T-helper 2 cell treated with Interferon-gamma antibody and Interleukin-4, amounts not matched to agents 100 ng/mL and 5 ng/mL, for 36 hours (primary cell): ENCODE data around the gene IKBKE. TPM values are rescaled to one million over a fixed set of nuclear protein-coding genes. Genes with fewer than 3 reads are reported as not detected.

Source experiments
- intact Hi-C: fragments of 100-400 bp; cut with micrococcal nuclease; formaldehyde crosslinking; loops from one replicate; pipeline ENCODE4 v1.15.1; 2023
- total RNA-seq: library from RNA; stranded (reverse); gene quantifications from 2 replicates; pipeline ENCODE4 v1.2.3, GENCODE V29; 2022

Gene IKBKE
- total RNA-seq, 1 donor from 2014 or later = 98.6 TPM

DNA sequence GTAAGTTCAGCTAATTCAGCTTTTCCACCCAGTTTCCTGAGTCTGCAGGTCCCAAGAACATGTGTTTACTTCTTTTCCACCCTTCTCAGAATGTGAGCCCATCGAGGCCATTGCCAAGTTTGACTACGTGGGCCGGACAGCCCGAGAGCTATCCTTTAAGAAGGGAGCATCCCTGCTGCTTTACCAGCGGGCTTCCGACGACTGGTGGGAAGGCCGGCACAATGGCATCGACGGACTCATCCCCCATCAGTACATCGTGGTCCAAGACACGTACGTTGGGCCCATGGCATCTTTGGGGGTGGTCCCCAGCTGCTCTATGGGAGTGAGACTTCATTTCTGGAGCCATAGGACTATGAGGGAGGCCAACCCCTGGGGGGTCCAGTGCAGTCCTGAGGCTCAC, 17.2 kb upstream of the IKBKE start:
- intact Hi-C loops = no loop called here

DNA sequence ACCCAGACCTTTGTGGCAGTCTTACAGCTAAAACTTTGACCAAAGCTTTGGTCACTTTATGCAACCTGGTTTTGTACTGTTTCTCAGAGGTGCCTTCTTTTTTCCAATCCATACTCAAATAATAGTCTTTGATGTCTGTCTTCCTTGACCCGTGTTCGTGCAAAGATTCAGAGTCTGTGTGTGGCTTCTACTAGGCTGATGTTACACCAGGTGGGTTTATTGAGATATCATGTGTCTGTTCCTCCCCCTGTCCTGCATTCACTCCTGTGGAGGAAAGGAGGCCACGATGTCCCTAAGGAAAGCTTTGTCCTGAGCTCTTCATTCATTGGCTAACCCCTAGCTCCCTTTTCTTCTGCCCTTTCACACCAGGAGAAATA, 15.0 kb upstream of the IKBKE start:
- intact Hi-C loops = no loop called here

DNA sequence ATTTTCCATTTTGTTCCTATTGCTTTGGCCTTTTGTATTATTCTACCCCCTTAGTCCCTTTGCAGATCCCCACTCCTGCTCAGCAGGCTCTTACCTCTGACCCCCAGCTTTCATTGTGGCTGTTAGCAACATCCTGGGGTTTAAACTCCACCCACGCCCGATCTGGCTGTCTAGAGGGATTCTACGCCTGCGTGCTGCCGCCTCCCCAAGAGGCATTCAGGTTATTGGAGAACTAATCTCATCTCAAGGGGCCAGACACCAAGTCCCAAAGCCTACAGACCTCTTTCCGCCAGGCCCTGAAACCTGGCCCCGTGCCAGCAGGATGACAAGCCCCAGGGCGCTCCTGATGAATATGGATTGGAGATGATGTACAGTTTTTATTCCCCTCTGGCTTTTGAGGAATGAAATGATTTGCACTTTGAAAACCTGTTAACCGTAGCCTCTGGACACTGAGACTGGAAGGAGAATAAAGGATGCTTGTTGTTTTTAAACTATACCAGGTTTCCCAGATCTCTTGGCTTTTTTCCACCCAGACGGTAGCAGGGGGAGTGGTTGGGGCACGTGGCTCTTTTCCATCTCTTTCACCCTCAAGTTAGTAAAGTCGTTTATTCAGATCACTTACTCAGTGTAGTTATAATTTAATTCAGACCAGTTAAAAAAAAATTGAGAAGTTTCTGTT, 14.5 kb upstream of the IKBKE start:
- intact Hi-C loops = no loop called here

DNA sequence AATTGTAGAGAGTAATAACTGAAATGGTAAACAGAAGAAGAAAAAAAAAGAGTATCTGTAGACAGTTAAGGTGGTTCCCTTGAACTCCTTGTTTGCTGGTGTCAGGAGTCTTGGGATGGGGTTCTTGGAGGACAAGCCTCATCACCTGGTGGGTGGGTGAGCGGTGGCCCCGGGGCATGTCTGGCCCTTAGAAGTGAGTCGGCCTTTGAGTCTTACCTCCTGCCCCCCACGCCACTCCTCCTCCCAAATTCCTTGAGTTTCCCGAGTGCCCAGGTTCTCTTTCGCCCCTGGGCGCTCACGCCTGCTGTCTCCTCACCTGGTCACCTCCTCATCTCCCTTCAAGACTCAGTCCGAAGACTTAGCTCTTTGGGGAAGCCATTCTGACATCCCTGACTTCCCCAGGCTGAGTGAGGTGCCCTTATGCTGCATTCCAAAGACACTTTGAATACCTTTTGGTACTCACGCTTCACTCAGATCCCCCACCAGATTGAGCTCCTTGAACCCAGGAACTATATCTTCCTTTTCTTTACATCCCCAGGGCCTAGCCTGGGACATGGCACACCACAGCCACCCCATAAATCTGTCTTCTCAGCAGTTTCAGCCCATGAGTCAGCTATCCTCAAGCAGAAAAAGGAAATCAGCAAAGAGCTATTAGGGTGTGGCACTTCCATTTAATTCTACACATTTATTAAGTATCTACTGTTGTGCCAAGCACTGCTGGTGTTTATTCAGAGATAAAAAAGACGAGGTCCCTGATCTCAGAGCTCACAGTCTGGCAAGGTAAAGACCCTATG, 13.5 kb upstream of the IKBKE start:
- intact Hi-C loops = no loop called here

DNA sequence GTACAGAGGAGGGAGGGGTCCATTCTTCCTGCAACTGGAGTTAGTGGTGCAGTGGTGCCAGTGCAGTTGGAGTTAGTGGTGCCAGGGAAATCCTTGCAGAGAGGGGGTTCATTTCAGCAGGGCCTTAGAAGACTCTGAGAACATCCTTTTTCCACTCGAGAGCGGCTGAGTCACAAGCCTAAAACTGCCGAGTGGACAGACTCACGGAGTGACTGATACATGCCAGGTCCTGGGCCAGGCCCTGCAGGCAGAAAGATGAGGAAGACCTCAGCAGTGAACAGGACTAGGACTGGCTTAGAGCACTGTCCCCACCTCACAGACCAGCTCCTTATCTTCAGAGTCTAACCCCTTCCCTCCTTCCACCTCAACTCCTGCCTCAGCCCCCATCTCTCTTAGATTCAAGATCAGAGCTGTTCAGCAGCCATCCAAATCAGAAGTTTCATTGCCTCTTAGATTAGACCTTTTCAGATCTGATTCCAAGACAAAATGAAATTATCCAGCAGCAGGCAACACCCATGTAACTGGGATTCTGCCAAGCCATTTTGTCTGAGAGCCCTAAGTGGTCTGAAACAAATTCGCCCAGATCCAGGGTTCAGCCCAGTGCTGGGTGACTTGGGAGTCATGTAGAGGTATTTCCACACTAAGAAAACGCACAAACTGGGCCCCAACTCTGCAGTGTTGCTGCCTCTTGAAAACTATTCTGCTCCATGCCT, 12.7 kb upstream of the IKBKE start:
- intact Hi-C loops = no loop called here

DNA sequence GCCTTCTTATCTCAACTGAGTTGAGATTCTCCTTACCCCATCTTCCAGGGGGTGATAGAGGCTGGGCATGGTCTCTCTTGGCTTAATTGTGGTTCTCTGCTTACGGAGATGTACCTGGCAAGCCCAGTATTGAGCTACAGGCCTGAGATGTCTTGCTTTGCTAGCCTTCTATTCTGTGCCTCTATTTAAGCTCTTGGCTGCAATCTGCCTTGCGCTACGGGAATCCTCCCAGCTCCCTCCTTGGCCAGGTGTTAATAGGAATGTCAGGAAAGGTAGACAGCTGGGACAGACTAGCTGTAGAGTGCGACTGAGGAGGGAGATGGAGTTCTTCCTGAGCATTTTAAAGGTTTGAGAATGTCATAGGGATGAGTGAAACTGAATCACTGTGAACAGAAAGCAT, 10.6 kb upstream of the IKBKE start:
- intact Hi-C loops = no loop called here

DNA sequence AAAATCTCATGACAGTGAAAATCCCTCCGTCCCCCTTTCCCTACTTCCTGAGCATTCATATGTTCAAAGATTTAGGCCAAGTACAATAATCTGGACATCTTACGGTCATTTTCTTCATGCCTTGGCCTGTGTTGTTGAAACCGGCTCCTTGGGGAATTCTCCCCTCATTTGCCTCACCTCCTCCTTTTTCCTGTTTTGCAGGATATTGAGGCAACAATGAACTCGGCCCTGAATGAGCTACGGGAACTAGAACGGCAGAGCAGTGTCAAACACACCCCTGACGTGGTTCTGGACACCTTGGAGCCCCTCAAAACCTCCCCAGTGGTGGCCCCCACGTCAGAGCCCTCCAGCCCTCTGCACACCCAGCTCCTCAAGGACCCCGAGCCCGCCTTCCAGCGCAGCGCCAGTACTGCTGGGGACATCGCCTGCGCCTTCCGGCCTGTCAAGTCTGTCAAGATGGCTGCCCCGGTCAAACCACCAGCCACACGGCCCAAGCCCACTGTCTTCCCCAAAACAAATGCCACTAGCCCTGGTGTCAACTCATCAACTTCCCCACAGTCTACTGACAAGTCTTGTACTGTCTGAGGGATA, 9.3 kb upstream of the IKBKE start:
- intact Hi-C loops = loop anchor here (1.0 kb wide), 1 partner anchor 9 kb away; the partner anchor contains the start of gene IKBKE

DNA sequence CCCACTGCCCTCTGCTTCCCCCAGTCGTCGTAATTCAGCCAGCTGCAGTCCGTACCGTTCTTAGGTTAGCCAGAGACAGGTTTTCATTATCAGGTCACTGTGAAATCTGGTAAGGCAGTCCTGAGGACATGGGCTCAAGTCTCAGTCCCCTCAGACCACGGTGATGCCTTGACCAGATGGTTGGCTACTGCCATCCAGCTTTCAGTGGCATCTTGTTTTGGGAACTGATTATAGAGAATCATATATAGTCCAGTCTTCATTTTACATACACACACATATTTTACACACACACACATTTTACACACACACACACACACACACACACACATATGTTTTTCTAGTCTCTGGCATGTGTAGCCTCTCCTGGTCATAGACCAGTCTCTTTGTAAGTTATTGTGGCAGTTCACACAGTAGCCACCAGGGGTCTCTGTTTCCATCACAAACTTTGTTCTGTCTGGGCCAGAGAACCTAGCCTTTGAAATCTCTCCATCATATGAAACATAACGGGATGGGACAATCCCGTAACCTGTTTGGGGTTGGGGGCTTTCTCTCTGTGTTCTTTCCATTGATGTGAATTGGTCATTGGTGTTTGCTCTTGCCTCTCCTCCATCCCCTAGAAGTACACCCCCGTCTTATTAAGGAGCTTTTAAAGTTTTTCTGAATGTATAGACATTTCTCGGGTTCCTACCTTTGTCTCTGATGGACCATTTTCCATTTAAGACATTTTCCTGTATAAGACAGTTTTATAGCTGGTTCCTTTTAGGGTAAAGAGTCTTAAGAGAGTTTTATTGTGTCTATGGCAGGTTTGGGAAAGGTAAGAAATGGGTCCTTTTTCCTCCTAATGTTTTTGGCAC, 8.4 kb upstream of the IKBKE start:
- intact Hi-C loops = loop anchor here (1.0 kb wide), 2 partner anchors 8 to 17 kb away; partner anchors contain the start of gene IKBKE

DNA sequence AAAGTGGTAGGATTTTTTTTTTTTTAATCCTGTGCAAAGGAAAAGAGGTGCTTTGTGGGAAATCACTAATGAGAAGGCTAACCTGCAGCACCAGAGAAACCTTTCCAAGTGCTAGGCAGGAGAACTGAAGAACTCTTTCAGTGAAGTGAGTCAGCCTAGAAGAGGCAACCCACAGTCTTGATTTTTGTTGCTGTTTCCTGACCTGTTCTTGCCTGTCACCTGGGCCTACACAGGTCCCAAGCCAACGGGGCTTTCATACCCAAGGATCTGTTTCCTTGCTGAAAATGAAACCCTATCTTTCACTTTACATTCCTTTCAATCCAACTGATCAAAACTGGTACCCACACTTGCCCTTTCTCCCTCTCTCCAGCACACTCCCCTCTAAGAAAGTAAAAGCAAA, 7.1 kb upstream of the IKBKE start:
- intact Hi-C loops = no loop called here

DNA sequence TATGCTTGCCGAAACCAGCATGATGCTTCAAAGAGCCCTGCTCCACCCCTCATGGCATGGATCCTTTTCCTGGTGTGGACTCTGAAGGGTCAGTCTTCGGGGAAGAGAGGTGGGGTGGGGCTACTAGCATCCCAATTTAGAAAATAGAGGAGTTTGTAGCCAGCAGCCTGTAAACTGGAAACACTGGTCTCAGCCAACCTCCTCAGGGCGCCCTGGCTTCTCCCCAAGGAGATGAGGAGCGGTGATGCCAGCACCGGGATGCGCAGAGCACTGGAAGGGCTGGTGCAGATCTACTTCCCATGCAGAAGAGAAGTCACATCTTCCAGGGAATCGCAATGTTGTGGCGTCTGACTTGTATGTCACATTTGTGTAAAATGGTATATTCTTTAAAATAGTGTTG, 6.4 kb upstream of the IKBKE start:
- intact Hi-C loops = no loop called here

DNA sequence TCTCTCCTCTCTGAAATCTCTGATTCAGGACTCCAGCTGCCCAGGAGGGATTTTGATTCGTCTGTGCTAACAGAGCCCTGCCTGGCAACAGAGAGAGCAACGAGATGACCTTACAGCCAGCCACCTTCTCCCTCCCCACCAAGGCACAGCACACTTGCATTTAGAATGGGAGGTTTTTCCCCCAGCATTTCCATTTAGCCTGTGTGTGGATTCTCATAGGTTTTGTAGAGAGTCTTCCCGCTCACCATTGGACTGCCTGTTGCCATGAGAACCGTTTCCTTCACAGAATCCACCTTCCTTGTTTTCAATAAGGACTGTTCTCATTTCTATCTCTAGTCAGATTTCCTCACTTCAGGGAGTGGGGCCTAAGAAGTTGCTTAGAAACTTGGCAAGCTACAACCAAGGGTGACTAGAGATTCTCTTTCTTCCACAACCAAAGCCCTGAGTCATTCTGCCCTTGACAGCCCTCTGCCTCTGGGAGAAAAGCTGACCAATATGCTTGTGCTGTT, 5.8 kb upstream of the IKBKE start:
- intact Hi-C loops = no loop called here

DNA sequence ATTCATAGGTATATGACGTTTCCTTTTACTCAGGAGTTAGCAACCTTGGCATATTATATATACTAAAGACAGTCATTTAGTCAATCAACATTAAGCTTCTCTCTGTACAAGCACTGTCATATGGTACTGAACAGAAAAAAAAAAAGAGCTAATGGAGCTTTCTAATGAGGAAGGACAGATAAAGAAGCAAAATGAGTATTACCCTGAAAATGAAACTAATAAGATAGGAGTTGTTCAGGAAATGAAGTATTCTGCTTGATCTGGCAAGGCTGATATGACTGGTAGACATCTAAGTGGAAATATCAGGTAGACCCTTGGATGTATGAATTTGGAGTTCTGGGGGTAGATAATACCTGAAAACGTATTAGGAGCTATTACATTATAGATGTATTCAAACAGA, 4.3 kb upstream of the IKBKE start:
- intact Hi-C loops = no loop called here

DNA sequence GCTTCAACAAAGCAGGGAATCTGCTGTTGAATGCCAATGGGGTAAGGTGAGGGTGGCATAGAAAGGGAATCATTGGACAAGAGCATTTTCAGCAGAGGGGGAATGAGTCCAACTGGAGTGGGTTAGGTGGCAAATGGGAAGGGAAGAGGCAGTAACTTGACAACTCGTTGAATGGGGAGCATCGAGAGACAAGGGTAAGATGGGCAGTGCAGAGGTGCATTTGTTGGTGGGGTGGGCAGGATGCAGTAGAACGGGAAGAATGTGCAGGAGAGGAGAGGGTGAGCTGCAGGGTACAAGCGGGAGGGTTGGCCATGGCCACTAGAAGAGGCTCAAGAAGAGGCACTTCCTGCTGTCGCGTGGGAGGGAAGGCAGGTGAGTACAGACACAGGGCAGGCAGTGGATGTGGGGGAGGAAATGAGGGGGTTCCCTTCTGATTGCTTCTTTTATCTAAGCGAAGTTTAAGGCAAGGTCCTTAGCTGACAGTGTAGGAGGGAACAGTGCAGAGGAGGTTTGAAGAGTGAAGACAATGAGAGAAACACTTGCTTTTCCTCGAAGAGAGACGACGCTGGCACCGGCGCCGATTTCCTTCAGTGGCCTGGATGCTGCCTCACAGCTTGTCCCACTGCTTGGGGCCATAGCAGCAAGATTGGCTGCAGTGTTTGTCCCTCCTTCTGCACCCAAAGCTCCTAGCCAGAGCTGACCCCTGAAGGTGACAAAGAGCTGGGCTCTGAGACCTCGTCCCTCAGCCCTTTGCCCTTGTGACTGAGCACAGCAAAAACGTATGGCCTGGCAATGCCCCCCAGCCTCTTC, 3.2 kb upstream of the IKBKE start:
- intact Hi-C loops = no loop called here

DNA sequence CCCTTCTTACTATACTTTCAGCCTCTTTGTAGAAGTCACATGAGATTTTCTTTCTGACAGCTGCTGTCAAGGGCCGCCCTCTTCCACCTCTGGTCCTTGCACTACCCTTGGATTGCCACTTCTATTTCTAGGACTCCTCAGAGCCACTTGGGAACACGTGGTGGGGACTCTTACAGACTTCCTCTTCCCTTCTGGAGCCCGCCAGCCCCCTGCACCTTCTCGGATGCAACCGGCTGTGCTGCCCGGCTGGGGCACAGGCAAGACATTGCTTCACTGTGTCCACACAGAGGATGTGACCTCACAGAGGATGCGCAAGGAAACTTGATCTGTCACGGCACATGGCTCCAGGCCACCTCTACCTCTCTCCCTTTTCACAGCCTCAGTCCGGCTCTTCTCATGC, 2.4 kb upstream of the IKBKE start:
- intact Hi-C loops = no loop called here

DNA sequence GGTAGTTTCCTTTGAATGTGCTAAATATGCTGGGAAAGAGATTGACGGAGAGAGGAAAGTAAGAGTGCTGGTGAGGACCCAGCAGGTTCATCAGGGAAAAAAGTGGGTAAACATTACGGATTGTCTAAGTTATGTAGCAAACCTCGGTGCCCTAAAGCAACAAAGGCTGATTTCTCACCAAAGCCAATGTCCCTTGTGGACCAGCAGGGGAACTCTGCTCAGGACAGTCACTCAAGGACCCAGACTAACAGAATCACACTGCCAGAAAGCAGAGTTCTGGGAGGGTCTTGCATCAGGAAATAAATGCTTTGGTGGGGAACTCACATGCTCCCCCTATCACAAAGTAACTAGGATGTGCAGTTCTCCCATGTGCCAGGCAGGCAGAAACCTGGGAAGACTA, 1.7 kb upstream of the IKBKE start:
- intact Hi-C loops = no loop called here

DNA sequence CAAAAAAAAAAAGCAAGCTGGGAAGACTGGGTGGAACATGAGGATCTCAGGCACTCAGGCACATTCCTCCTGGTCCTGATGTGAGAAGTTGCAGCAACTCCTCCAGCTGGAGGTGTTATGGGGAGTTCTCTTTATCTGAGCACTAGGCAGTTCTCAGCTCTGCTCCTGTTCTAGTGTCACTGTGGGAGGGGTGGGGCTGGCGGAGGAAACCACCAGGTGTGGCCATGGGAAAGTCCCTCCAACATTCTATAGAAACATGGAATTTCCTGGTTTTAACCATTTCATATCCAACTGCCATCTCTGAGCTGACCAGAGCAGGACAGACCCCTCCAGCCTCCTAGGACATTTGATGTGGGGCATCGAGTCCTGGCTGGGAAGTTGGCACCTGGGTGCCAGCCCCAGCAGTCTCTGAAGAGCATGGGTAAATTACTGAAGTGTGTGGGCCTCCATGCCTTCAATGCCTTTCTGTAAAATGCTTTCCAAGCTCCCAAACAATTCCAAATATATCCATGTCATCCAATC, 804 bp upstream of the IKBKE start:
- intact Hi-C loops = no loop called here

DNA sequence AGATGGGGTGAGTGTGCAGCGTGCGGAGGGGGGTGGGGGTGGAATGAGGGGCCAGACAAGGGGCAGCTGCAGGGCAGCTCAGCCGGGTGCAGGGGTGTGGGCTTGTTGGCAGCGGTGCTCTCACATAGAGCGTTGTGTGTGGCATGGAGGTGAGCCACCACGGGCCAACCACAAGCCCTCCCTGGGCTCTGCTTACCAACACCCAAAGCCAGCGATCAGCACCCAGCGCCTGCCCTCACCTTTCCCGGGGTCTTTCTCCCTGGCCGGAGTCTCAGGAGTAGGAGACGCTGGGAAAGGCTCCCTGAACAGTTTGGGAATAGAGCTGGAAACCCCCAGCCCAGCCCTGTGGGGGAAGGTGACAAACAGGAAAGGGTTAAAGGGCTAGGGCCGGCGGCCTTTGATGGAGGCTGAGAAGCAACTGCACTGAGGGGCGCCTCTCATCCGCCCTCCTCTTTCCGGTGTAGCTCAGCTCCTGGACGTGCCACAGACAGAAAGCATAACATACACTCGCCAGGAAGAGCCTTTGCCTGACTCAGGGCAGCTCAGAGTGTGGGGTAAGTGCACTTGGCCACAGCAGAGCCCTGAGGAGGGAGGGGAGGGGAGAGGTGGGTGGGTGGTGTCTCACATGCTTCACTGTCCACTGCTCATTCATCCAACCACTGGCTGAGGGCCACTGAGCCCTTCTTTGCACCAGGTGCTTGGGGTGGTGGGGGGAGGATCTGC, 577 bp downstream of the IKBKE start:
- intact Hi-C loops = loop anchor here (1.0 to 5.0 kb wide), 3 partner anchors 10 to 106 kb away; no protein-coding TSS in a partner anchor

DNA sequence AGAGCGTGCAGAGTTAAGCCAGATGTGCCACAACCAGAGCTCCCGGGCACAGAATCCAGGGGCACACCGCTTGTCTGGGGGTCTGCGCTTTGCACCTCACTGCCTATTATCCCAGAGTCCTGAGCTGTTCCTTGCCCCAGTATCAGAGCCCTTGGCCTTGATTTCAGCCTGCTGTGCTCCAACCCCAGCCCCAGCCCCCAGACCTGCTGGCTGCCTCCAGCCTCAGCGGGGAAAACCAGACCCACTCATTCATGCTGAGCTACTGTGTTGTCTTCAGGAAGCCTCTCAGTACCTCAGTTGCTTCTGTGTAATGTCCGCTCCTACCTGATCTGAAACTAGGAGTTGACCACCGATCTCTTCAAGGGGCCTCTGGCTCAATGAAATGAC, 1.1 kb downstream of the IKBKE start:
- intact Hi-C loops = loop anchor here (5.0 kb wide), 2 partner anchors 81 to 106 kb away; no protein-coding TSS in a partner anchor

DNA sequence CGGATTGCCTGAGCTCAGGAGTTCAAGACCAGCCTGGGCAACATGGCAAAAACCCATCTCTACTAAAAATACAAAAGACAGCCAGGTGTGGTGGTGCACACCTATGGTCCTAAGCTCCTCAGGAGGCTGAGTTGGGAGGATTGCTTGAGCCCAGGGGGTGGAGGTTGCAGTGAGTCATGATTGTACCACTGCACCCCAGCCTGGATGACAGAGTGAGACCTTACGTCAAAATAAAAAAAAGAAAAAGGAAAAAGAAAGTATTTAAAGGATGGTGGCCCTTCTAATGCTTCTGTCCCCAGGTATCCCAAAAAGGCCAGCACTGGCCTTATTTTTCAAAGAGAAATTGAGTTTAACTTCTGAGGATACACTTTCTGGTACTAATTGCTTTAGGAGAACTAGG, 1.7 kb downstream of the IKBKE start:
- intact Hi-C loops = loop anchor here (5.0 kb wide), 2 partner anchors 80 to 105 kb away; no protein-coding TSS in a partner anchor
